SK-N-MC (cell line): ENCODE measurements around the gene ERC2.

Experiments used
- DNase-seq: peaks from one replicate; pipeline ENCODE4 v3.0.0-alpha.2; 2011; ENCODE audit warnings: low read depth, low spot score
- H3K27ac ChIP-seq: fragments of 200-600 bp; sonication (generic); 2 replicates; pipeline ENCODE4 v1.5.1; 2016; ENCODE audit warnings: mixed run types
- H3K36me3 ChIP-seq: fragments of 200-600 bp; sonication (generic); 2 replicates; pipeline ENCODE4 v1.6.1; 2017; ENCODE audit warnings: antibody characterized with exemption, low read length, mixed read lengths; ENCODE audit not compliant: insufficient read depth
- H3K4me3 ChIP-seq: fragments of 200-600 bp; sonication (generic); 2 replicates; pipeline ENCODE4 v1.5.1; 2016
- H3K9ac ChIP-seq: fragments of 200-600 bp; sonication (generic); 2 replicates; pipeline ENCODE4 v1.8.0; 2017; ENCODE audit warnings: mixed run types, mixed read lengths; ENCODE audit not compliant: insufficient read length
- H3K9me3 ChIP-seq: fragments of 200-600 bp; sonication (generic); 2 replicates; pipeline ENCODE4 v1.6.1; 2017; ENCODE audit warnings: low read depth, mild to moderate bottlenecking, antibody characterized with exemption, low read length, moderate library complexity, mixed read lengths
- EZH2 ChIP-seq: fragments of 200-600 bp; sonication (generic); IDR thresholded peaks from one replicate; pipeline ENCODE4 v1.6.1; 2017; ENCODE audit warnings: antibody characterized with exemption
- FOXP2 ChIP-seq: optimal IDR thresholded peaks from 2 replicates; pipeline ENCODE3; 2011; ENCODE audit warnings: mild to moderate bottlenecking, moderate library complexity; ENCODE audit not compliant: insufficient read depth; ENCODE audit errors: extremely low read length, control extremely low read depth
- POLR2AphosphoS5 ChIP-seq: IDR thresholded peaks from 2 replicates; pipeline ENCODE4 v1.6.1; 2012; ENCODE audit warnings: mild to moderate bottlenecking, low read depth, low read length, borderline replicate concordance

The ERC2 gene

DNA sequence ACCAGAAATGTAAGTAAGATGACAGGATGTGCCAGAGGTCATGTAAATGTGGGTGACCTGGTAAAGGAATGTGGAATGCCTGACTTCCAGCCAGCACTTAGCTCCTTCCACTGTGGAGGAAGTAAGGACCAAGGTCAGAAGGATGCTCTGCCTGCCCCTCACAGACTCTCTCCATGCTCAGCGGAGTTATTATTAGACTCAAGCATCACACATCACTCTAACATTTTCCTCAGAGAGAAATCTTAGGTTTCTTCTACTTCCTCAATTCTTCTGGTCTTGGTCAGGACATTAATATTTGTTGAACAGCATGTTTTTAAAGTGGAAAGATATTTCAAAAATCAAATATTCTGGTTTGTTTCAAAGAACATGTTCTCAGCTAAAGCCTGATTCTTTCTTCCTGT, 749.7 kb downstream of the ERC2 start:
- no peaks in the 10 kb centered on the region for H3K9me3 ChIP-seq
- peak overlapping the region; percentile 71 for H3K27ac ChIP-seq
- H3K9ac ChIP-seq: no peak overlapping the region
- TF ChIP-seq FOXP2 (no peak), EZH2 (no peak), POLR2AphosphoS5 (no peak)
- DNase-seq: no peak
- peak overlapping the region; percentile 33; the same call in 1 of the 2 replicates for H3K4me3 ChIP-seq
- H3K36me3 ChIP-seq: no peaks in the 10 kb centered on the region

DNA sequence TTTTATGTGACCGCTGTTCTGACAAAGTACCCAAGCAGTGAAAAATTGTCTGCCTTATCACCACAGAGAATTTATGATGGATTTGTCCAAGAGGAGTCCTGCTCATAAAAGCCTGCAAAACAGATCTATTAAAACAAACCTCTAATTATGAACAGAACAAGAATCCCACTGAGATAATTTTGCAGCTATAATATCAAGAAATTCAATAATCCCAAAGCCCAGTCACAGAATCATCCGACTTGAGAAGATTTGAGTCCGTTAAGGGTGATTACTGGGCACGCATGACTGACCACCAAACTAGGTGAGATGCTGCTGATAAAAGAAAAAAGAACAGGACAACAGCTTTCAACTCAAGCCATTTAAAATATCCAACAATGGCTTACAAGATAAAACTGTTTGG, 750.2 kb downstream of the ERC2 start:
- Histone ChIP-seq H3K9ac (no peak overlapping the region), H3K9me3 (no peaks in the 10 kb centered on the region), H3K4me3 (no peak overlapping the region), H3K36me3 (no peaks in the 10 kb centered on the region), H3K27ac (no peak overlapping the region)
- TF ChIP-seq POLR2AphosphoS5 (no peak), FOXP2 (no peak), EZH2 (no peak)
- no peak for DNase-seq

DNA sequence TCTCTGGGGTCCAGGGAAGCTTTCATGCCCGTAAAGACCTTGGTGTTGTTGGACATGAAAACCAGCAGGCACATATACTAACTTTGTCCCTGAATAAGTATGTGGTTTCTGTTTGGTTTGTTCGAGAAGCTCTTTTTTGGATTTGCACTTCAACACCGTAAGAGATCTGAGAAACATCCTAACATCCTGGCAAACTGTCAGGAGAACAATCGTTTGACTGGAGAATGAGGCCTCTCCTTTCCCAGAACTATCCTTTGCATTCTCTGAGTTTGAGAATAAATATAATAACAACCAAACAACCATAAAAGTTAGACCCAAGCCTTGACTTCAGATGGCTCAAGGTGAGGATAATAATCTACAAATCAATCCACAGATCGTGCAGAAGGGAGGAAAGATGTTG, 750.8 kb downstream of the ERC2 start:
- no peak for DNase-seq
- TF ChIP-seq FOXP2 (no peak), POLR2AphosphoS5 (no peak), EZH2 (no peak)
- H3K36me3 ChIP-seq: no peaks in the 10 kb centered on the region
- no peak overlapping the region for H3K4me3 ChIP-seq
- H3K27ac ChIP-seq: no peak overlapping the region
- no peak overlapping the region for H3K9ac ChIP-seq
- no peaks in the 10 kb centered on the region for H3K9me3 ChIP-seq

DNA sequence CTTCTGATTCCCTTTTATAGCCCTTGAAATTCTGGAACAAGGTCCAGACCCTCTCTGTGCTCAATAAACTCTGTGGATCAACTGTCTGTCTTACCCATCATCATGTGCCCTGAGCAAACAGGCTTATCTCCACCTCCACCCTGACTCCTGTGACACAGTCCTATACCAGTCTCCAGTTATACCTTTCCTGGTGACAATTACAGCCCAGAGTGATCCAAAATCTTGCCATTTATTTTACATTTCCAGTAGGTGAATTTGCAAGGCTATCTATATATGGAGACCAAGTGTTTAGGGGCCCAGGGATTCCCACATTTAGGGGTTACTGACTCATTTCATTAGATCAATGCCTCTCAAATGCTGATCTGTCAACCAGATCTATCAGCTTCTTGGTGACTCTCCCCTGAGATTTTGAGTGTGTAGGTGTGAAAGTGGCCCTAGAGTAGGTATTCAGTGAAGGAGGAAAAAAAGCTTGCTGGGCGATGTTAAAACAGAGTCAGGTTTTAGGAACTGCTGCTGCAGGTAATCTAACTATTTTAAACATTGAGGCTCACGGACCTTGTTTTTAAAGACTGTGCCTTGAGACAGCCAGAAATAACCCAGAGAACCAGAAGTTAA, 751.5 kb downstream of the ERC2 start:
- Histone ChIP-seq H3K36me3 (no peaks in the 10 kb centered on the region), H3K27ac (no peak overlapping the region), H3K9me3 (no peaks in the 10 kb centered on the region), H3K9ac (no peak overlapping the region), H3K4me3 (no peak overlapping the region)
- TF ChIP-seq POLR2AphosphoS5 (no peak), FOXP2 (no peak), EZH2 (no peak)
- DNase-seq: no peak

DNA sequence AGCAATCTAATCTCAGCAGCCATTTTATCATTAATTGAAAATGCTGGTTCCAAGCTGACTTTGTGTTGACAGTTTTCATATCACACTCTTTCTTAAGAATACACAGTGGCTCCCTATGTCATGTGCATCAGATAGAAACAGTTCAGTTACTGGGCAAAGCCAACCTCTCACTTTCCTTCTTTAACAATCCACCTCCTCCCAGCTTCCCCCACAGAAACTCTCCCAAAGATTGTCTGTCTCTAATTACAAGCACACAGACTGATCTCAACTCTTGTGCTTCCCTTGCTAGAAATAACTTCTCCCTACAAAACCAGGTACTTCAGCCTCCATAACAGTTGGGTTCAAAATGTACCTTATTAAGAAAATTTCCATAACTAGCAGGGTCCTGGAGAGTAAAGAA, 752.2 kb downstream of the ERC2 start:
- no peak overlapping the region for H3K4me3 ChIP-seq
- TF ChIP-seq POLR2AphosphoS5 (no peak), FOXP2 (no peak), EZH2 (no peak)
- DNase-seq: no peak
- no peak overlapping the region for H3K9ac ChIP-seq
- H3K27ac ChIP-seq: no peak overlapping the region
- no peaks in the 10 kb centered on the region for H3K9me3 ChIP-seq
- H3K36me3 ChIP-seq: no peaks in the 10 kb centered on the region

DNA sequence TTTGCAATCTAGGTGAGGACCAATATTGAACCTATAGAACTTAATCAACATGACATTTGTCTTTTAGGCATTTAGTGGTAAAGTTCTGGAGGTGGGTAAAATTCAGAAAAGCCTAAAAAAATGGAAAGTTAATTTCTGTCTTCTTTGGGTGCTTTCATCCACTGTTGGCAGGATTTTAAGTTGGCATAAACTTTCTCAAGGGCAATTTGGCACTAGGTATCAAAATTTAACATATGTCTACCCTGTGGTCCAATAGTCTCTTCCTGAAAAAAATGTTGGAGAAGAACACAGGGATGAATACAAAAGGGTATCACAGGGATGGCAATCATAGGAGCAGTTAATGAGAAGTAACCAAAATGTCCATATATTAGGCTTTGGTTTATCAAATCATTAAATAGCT, 754.2 kb downstream of the ERC2 start:
- no peaks in the 10 kb centered on the region for H3K36me3 ChIP-seq
- no peak overlapping the region for H3K9ac ChIP-seq
- DNase-seq: no peak
- no peaks in the 10 kb centered on the region for H3K9me3 ChIP-seq
- no peak overlapping the region for H3K27ac ChIP-seq
- no peak overlapping the region for H3K4me3 ChIP-seq
- TF ChIP-seq POLR2AphosphoS5 (no peak), EZH2 (no peak), FOXP2 (no peak)

DNA sequence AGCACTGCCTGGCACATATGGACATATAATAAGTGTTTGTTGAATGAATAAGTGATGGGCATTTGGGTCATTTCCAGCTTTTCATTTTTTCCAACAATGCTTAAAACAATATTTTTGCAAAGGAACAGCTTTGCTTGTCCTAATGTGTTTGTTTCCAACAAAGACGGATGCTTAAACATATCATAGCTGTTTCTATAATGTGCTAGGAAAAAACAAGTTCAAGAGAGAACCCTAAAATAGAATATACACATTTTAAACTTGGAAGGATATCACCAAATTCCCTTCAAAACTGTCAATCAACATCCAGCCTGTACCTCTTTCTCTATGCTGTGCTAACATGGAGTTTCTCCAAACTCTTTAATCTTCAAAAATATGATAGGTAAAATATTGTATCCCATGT, 756.6 kb downstream of the ERC2 start:
- no peak for DNase-seq
- TF ChIP-seq POLR2AphosphoS5: no peak
- TF ChIP-seq FOXP2: no peak
- TF ChIP-seq EZH2: no peak
- no peak overlapping the region for H3K4me3 ChIP-seq
- H3K9ac ChIP-seq: no peak overlapping the region
- H3K27ac ChIP-seq: no peak overlapping the region
- no peaks in the 10 kb centered on the region for H3K9me3 ChIP-seq
- no peaks in the 10 kb centered on the region for H3K36me3 ChIP-seq

DNA sequence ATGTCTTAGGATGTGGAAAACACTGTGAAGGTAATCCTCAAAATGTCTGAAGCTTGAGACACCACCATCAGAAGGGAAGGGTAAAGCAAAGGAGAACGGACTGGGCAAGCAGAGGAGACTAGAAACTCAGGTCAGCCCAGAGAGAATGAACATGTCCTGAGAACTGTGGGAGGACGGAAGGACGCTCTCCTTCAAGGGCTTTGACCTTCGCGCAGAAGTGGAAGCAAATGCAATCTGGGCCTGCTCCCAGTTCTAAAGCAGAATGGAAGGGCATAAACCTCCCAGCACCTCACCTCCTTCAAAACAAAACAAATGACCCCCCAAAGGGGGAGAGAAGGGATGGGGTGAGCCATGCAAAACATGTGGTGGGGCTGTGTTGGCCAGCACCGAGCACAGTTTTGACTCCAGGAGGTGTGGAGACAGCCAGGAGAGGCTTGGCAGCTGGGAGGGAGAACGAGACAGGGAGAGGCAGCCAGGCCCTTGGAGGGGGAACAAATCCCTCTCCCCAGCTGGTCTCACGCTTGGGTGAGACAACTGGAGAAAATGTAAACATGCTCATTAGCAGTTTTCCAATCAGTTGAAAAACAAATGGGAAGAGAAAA, 758.8 kb downstream of the ERC2 start:
- no peak overlapping the region for H3K4me3 ChIP-seq
- no peak for TF ChIP-seq FOXP2
- no peak for TF ChIP-seq POLR2AphosphoS5
- no peak for TF ChIP-seq EZH2
- H3K9me3 ChIP-seq: no peaks in the 10 kb centered on the region
- no peak overlapping the region for H3K9ac ChIP-seq
- DNase-seq: no peak
- no peaks in the 10 kb centered on the region for H3K36me3 ChIP-seq
- no peak overlapping the region for H3K27ac ChIP-seq

DNA sequence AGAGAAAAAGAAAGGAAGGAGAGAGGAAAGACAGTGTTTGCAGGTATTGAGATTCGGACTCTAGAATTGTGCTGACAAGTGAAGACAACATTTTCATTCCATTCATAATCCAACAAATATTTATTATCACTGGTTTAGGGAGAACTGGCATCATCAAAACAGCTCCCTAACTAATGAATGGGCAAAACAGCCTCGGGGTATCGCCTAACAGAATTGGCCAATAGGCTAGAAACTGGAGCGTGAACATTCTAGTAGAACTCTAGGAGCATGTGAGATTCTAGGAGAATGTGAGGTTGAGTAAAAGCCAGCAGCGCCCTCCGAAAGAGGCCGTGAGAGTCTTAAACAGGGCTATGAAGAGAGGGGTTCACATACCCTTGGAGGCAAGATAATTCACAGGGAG, 759.3 kb downstream of the ERC2 start:
- no peak for DNase-seq
- Histone ChIP-seq H3K9ac (no peak overlapping the region), H3K9me3 (no peaks in the 10 kb centered on the region), H3K36me3 (no peaks in the 10 kb centered on the region), H3K4me3 (no peak overlapping the region), H3K27ac (no peak overlapping the region)
- TF ChIP-seq POLR2AphosphoS5 (no peak), EZH2 (no peak), FOXP2 (no peak)
